ENCODE measurements around the gene NAPA.

Gene NAPA

DNA sequence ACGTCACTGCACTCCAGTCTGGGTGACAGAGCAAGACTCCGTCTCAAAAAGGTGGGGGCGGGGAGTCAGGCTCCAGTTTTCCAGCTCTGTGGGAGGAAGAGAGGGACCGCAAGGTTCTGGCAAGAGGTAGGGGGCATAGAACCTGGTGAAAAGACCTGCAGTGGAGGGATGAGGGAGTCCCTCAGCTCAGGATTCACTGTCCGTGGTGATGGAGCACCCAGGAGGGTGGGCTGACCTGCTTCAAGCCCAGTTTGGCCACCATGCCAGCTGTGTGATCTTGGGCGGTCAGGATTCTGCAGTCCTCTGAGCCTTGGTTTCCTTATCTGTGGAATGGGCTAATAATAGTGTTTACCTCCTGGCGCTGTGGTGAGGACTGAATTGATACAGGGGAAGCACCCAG, 64.4 kb downstream of the NAPA start:
- no peak for DNase-seq

DNA sequence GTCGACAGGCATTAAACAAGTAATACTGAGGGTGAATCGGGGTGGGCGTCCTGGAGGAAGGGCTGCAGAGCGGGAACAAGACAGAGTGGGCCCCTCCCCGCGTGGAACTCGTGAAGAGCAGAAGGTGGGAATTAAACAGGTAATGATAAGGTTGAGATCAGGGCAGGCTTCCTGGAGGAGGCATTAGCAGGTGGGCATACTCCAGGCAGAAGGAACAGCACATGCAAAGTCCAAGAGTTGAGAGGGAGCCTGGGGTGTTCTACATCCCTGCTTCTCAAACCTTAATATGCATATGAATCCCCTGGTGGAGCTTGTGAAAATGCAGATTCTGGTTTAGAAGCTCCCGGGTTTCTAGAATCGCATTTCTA, 66.5 kb downstream of the NAPA start:
- DNase-seq, result no peak

DNA sequence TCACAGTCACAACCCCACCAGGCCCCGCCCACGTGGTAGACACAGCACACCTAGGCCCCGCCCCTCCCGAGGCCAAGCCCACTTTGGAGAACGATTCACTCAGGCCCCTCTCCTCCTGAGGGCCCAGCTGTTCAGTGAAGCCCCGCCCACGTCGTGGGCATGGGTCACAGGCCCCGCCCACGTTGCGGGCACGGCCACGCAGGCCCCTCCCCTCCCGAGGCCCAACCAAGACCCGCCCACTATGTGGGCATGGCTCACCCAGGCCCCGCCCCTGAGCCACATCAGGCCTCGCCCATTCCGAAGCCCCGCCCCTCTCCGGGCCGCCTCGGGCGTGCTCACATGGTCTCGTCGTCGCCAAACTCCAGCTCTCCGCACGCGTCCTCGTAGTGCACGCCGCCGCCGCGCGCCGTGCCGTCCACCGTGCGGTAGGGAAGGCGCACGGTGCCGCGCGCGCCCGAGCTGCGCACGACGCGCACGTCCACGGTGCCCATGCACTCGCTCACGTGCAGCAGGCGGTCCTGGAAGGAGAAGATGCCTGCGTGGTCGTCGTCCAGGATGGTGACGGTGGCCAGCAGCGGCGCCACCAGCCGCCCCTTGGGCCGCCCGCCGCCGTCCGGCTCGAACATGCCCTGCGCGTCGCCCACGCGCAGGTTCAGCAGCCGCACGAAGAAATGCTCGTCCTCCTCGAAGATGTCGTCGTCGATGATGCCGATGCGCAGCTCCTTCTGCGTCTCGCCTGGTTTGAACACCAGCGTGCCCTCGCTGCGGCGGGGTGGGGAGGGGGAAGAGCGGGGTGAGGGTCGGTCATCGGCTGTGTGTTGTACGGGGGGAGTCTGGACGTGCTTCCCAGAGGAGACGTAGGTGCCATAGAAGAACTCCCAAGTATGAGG, 67.1 kb downstream of the NAPA start:
- DNase-seq, result peak; percentile 95 to 98 (median 97)

DNA sequence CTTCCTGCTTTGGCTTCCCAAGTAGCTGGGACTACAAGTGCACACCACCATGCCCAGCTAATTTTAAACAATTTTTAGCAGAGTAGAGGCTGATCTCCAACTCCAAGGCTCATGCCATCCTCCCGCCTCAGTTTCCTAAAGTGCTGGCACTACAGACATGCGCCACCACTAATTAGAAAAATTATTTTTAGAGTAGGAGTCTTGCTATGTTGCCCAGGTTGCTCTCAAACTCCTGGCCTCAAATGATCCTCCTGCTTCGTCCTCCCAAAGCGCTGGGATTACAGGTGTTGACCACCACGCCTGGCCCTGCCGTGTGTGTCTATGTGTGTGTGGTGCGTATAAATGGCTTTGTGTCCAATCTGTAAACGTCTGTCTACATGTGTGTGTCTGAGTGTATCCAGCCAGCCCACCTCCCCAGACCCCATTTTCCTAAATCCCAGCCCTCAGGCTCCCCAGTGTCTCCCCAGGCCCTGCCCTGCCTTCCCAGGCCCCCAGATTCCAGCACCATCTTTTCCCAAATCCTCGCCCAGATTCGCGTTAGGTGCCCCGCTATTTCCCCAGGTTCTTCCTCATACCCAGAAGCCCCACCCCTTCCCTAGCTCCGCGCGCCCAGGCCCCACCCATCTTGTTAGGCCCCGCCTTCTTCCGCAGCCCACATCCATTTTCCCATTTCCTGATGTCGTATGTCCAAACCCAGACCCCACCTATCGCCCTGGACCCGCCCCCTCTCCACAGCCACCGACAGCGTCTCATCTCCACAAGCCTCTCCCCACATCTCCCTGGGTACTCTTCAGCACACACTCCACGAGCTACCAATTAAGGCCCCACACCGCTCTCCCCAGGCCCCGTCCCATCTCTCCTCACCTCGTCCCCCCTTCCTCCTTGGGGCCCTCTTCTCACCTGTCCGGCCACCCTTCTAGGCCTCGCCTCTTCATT, 68.1 kb downstream of the NAPA start:
- DNase-seq, result peak; percentile 84 to 96 (median 90)

DNA sequence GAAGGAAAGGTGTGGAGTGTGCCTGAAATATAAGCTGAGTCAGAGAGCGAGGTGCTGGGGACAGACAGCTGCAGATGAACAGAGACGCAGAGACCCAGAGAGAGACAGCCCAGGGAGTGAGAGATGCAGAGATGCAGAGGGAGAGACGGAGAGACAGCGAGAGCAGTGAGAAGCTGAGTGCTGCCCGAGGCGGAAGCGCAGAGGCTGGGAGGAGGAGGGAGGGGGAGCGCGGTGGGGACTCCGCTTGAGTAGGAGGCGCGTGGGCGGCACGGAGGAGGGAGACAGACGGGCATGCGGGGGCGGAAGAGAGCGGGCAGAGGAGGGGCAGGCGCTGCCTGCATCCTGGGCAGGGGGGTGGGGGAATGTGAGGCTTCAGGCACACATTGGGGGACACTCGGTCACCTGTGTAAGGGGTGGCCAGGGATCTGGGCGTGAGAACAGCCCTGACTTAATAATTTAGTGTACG, 68.9 kb downstream of the NAPA start:
- DNase-seq, result peak; percentile 34 to 76 (median 62)

DNA sequence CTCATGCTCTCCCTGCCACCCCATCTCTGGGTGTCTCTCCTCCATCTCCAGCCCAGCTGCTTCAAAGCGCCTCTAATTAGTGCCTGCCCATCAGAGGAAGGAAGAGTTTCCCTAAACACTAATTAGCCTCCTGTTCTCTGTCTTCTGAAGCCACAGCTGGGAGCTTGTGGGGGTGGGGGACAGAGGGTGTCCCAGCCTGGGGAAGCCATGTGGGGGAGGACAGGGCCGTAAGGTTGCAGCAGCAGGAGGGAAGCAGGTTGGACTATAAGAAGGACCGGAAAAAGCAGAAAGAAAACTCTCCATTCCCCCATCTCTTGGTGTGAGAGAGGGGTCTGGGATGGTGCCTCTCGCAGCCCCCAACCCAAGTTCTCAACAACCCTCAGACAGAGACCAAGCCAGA, 69.3 kb downstream of the NAPA start:
- DNase-seq, result peak in 2 of 3 experiments; percentile 38 to 49

DNA sequence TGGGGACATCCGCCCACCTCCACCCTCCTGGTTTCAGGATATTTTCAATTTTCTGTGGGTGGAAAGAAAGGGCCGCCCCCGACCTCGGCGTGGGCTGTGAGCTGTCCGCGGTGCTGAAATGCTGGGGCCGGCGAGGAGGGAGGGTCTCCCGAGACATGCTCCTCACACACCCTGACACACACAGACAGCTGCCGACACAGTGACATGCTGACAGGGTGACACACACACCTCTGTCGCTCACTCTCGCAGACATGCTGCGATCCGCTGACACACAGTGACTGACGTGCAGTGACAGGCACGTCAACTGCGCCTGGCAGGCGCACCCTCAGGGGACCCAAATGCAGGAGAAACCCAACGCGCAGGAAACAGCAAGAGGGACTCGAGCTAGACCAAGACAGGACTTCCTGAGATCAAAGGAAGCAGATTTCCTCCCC, 70.5 kb downstream of the NAPA start:
- no peak for DNase-seq

DNA sequence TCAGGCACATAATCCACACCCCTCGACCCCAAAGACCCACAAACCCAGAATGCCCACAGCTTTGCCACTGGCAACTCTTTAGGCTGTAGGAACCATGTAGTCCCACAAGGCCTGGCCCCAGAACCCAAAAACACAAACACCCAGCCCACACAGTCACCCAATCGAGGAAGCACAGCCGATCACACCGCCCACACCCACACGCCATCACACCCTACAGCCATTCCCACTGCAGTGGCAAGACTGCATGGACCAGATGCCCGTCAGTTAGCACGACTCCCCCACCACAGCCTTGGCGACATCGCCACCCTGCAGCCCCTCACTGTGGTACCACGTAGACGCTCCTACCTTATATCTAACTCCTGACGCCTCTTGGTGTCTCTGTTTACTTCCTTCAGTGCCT, 71.5 kb downstream of the NAPA start:
- DNase-seq, result no peak

DNA sequence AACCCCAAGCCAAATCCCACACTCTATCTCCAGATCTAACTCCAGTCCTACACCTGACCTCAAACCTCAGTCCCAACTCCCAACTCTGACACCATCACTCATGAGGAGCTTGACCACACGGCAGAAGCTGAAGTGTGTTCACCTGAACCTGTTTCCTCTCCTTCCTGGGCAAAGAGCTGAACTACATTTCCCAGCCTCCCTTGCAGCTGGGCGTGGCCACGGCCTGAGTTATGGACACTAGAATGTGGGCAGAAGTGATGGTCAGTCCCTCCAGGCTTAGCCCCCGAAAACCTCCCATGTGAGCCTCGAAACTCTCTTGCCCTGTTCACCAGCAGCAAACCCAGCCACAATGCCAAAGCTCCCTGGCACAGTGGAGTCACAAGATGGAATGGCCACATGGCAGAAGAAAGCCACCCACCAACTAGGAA, 76.1 kb downstream of the NAPA start:
- no peak for DNase-seq

Data from NCI-H1417 (cell line).